ENCODE data around the gene PTPN7. TPM values are rescaled to one million over a fixed set of nuclear protein-coding genes. Genes with fewer than 3 reads are reported as not detected.
A peak's percentile ranks its signal among the peaks of the same experiment; 100 is the strongest.
"Not testable (repeated sequence)": the region's sequence is repeated elsewhere in the genome, so short reads cannot be mapped to it uniquely, and the experiment has no call there.

The PTPN7 gene
- total RNA-seq, 4 donors from 2014 or later: 0.79 to 8.5 (median 1.8) TPM; not detected in 1

DNA sequence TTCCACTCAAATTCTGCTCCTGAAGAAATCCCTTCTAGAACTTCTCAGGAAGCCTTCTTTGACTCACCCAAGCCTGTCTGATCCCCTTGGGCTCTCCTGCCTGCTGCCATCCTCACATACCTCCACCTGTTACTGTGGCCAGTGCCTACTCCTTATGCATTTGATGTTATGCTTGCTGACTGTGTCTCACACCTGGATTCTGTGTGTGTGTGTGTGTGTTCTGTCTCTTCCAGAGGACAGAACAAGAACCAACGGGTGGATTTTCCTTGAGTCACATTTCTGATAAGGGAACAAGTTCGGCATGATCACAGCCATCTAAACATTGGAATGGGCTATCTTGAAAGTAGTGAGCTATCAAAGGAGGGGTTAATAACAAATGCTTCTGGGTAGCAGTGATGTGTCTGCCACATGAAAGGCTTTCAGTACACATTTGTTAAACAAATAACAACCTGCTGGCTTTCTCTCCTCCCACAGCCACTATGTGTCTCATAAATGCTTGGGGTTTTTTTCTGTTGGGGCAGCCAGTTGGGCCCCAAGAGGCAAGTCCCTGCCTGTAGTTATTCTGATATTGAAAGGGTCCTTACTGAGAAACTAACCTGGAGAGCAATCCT is 46.6 kb downstream of the PTPN7 start:
- intact Hi-C loops (cut with DNase I; ENCODE audit: low total_unique reads): no loop called here

DNA sequence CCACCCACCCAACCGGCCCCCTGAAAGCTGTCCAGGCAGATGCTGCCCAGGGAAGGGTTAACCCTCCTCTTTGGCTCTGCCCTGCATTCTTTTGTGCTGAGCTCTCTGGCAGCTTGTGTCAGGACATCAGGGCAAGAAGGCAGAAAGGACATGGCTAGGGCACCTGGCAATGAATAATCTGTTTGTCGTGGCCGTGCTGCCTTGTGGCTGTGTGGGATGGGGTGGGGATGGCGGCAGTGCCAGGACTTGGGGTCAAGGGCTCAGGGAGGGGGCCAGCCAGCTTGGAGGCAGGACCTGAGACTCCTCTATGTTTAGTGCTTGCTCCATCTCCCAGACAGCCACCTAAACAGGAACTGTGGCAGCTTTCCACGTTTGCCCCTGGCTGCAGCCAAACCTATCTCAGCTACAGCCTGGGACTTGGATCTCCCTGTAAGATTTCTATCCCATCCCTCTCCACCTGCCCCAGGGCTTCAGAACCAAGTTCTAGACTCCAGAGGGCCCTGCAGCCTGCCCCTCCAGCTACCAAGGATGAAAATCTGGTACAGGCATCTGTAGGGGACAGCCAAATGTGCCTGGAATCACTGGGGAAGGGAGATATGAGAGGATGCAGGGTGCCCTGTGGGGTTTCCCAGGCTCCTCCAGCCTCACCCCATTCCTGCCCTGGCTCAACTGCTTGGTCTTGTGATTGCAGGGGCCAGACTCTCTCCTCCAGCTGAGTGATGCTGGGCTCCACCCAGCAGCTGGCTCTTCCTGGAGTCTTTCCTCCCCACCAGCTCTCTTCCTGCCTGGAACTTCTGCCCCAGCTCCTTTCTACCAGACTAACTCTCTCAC is 47.3 kb downstream of the PTPN7 start:
- intact Hi-C loops (cut with DNase I; ENCODE audit: low total_unique reads): no loop called here
- peak overlapping the region in 1 of 2 donors; percentile 45 for H3K27ac ChIP-seq
- no peak for DNase-seq

More for the DNA sequence above, 46.6 kb downstream of the PTPN7 start:
- Histone ChIP-seq H3K4me3 (no peak overlapping the region), H3K27me3 (no peaks in the 10 kb centered on the region), H3K9me3 (no peaks in the 10 kb centered on the region), H3K4me1 (peaks cover 0 to 6% of the 10 kb centered on the region in 2 donors), H3K27ac (no peak overlapping the region), H3K36me3 (no peaks in the 10 kb centered on the region)
- DNase-seq: no peak
- TF ChIP-seq CTCF (IDR thresholded peaks at IDR 0.05) (no peak), POLR2A (IDR thresholded peaks at IDR 0.05) (no peak)

GRCh38 chr1:202111589-202111988 is 48.8 kb downstream of the PTPN7 start:
- H3K27me3 ChIP-seq; H3K4me1 ChIP-seq; intact Hi-C loops (cut with DNase I; ENCODE audit: low total_unique reads); DNase-seq; H3K4me3 ChIP-seq; H3K36me3 ChIP-seq; H3K27ac ChIP-seq; H3K9me3 ChIP-seq: not testable (repeated sequence)

More for the DNA sequence above, 47.3 kb downstream of the PTPN7 start:
- Histone ChIP-seq H3K4me1 (peaks cover 0 to 6% of the 10 kb centered on the region in 2 donors), H3K4me3 (no peak overlapping the region), H3K9me3 (no peaks in the 10 kb centered on the region), H3K27me3 (no peaks in the 10 kb centered on the region), H3K36me3 (no peaks in the 10 kb centered on the region)
- no peak for TF ChIP-seq CTCF (IDR thresholded peaks at IDR 0.05)
- TF ChIP-seq POLR2A (IDR thresholded peaks at IDR 0.05): no peak

DNA sequence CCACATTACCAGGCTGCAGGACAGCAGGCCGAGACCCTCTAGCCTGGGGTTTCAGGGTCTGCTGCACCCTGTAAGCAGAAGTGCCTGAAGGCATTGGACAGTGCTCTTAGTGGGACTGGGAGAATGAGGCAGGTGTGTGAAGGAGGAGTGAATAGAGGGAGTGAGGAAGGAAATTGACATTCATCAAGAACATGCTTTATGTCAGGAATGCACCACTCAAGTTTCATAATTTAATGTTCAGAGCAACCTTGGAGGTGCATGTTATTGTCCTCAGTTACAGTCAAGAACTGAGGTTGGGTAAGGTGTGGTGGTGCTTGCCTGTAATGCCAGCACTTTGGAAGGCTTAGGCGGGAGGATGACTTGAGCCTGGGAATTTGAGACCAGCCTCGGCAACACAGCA is 49.4 kb downstream of the PTPN7 start:
- no peak for TF ChIP-seq CTCF (IDR thresholded peaks at IDR 0.05)
- TF ChIP-seq POLR2A (IDR thresholded peaks at IDR 0.05): no peak
- no peak overlapping the region for H3K4me3 ChIP-seq
- intact Hi-C loops (cut with DNase I; ENCODE audit: low total_unique reads): no loop called here
- H3K9me3 ChIP-seq: no peaks in the 10 kb centered on the region
- H3K27me3 ChIP-seq: no peaks in the 10 kb centered on the region
- peaks cover 0 to 6% of the 10 kb centered on the region in 2 donors for H3K4me1 ChIP-seq
- H3K27ac ChIP-seq: no peak overlapping the region
- no peaks in the 10 kb centered on the region for H3K36me3 ChIP-seq
- no peak for DNase-seq

- no peak for TF ChIP-seq CTCF (IDR thresholded peaks at IDR 0.05)
- TF ChIP-seq POLR2A (IDR thresholded peaks at IDR 0.05): no peak
- Histone ChIP-seq H3K4me3 (no peak overlapping the region), H3K36me3 (no peaks in the 10 kb centered on the region), H3K4me1 (peaks cover 0 to 2% of the 10 kb centered on the region in 2 donors), H3K27me3 (no peaks in the 10 kb centered on the region), H3K27ac (no peak overlapping the region), H3K9me3 (no peaks in the 10 kb centered on the region)
- intact Hi-C loops (cut with DNase I; ENCODE audit: low total_unique reads): no loop called here
- no peak for DNase-seq
Measured at GRCh38 chr1:202107801-202108731, 52.3 kb downstream of the PTPN7 start.

Data from uterus (tissue), 4 donors.